SH-SY5Y (cell line): ENCODE results near the gene LMNB1.

Experiments
- GATA2 ChIP-seq: IDR thresholded peaks from 2 replicates; pipeline ENCODE4 v1.6.1; 2011; ENCODE audit warnings: mild to moderate bottlenecking, low read depth, low read length
- GATA3 ChIP-seq: IDR thresholded peaks from 2 replicates; pipeline ENCODE4 v1.6.1; 2011; ENCODE audit warnings: low read depth, mild to moderate bottlenecking, low read length, moderate library complexity

Gene LMNB1

GRCh38 chr5:126846344-126846743 is 69.4 kb downstream of the LMNB1 start:
- TF ChIP-seq GATA3, result no peak
- no peak for TF ChIP-seq GATA2

- TF ChIP-seq GATA2 (peak; percentile 78), GATA3 (no peak)
Measured at GRCh38 chr5:126846744-126847455, 70.0 kb downstream of the LMNB1 start.

DNA sequence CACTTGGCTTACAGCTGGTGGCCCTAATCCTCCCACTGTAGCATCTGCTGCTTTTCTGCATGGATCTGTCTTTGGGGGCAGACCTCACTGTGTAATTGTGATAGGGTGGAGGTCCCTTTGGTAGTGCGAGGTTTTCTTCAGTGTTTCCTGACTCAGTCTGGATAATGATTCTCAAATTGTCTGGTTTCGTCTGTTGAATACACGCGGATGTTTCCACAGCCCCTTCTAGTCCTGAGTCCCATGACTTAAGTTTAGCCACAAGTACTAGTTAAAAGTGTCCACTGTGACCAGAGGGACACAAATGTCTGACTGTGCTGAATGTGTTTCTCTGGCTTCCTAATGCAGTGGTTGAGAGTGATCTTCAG is 70.5 kb downstream of the LMNB1 start:
- TF ChIP-seq GATA3 (no peak), GATA2 (no peak)

DNA sequence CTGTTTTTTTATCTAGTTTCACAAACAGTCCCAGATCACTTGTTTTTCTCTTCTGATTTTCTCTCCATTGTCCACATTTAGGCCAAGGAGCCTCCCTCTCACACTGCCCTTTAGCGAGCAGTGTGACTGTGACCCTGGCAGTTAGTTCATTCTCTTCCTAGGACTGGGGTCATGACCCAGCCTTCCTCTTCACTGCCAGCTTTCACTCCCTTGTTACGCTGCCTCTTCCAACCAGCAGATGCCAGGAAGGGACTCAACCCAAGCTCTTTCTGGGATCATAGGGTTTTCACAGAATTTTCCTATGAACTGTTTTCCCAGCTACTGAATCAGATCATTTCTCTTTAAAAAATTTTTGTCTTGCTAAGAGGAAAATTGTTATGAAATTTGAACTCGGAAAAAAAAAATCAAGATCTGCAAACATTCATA is 70.9 kb downstream of the LMNB1 start:
- no peak for TF ChIP-seq GATA3

DNA sequence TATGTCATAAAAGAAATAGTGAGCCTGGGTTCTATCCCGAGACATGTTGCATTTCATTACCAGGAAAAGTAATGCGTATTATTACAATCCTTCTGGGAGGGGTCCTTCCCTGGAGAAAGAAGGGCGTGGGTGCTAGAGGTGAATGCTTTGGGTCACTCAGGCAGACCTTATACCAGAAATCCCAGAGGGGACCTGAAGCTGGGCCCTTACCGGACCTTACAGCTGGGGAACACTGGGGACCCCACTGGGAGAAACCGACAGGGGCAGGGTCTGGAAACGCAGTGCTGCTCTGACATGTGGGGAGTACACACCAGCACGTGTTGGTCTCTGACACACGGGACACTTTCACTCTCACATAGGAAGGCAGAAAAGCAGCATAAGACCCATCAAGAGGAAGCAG is 71.3 kb downstream of the LMNB1 start:
- TF ChIP-seq GATA2, result no peak
- no peak for TF ChIP-seq GATA3

DNA sequence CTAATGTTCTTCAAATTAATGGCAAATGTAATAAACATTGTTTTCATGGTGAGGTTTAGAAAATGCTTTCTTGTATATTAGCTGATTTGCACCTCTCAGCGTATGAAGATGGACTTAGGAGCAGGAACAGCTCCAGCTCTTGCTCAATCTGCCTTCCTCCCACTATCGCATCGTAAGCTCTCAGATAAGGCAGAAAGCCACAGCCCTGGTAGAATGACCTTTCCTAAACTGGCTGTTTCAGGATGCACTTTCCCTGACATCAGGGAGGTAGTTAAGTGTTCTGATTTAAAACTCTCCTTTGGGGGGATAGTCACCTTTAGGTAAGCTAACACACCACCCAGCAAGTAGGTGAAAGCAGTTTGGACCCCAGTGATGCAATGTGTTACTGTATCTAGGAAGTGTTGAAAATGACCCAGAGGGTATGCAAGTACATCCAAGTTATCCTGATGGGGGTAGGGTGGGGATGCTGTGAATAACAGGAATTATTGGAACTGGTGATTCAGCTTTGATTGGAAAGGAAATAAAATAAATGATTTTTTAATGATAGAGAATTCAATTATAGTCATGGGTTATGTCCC is 72.3 kb downstream of the LMNB1 start:
- no peak for TF ChIP-seq GATA2

DNA sequence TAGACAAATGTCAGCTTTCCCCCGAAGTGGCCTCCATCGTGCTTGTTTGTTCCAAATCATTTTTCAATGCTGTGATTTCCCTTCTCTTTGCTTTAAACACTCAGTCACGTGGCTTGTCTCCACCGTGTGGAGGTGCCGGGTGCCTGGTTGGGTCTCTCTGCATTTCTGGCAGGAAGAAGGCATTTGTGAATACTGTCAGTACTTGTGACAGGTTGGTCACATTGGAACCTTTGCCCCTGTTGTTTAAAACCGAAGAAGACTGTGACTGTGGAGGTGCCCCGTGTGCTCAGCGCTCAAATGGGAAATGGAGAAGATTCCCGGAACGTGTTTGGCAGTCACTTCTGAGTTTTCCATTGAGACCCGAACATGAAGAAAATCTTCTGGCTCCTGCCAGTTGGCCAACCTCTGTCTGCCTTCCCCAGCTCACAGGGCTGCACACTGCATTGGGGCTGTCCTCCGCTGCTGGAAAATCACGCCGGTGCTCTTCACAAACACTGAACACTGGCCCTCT is 74.6 kb downstream of the LMNB1 start:
- no peak for TF ChIP-seq GATA2
- no peak for TF ChIP-seq GATA3

DNA sequence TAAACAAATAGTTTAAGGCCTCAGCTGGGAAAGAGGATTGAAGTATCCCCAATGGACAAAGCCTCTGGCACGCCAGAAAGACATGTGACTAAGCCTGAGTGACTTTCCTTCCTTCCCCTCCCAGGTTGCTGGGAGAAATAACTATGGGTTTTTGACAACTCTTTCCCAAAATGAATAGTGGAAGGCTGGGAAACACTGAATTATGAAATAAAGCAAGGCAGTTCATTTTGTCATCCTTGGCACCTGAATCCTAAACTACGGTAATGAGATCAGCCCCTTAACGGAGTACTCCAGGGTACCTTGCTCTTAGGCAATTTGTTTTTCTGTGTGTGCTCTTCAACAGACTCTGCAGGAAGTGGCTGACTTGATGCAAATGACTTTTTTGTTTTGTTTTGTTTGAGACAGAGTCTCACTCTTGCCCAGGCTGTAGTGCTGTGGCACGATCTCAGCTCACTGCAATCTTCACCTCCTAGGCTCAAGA is 75.2 kb downstream of the LMNB1 start:
- TF ChIP-seq GATA3 (no peak), GATA2 (no peak)

DNA sequence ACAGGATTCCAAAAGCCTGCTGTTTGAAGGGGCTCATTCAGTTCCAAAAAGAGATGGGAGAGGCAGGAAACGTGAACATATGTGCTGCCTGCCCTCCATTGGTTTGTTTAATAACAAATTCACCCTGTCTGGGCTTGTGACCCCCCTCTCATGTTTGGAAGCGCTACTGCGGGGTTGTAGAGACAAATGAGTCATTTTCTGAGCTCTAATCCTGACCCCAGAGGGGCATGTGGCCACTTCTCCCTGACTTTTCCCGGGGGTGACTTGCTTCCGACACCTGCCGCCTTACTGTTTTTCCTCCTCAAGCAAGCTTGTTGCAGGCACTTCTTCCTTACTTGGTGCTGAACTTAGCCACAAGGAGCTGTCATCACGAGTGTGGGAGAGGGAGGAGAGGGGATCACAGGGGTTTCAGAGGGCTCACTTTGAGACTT is 75.9 kb downstream of the LMNB1 start:
- TF ChIP-seq GATA3 (no peak), GATA2 (no peak)

DNA sequence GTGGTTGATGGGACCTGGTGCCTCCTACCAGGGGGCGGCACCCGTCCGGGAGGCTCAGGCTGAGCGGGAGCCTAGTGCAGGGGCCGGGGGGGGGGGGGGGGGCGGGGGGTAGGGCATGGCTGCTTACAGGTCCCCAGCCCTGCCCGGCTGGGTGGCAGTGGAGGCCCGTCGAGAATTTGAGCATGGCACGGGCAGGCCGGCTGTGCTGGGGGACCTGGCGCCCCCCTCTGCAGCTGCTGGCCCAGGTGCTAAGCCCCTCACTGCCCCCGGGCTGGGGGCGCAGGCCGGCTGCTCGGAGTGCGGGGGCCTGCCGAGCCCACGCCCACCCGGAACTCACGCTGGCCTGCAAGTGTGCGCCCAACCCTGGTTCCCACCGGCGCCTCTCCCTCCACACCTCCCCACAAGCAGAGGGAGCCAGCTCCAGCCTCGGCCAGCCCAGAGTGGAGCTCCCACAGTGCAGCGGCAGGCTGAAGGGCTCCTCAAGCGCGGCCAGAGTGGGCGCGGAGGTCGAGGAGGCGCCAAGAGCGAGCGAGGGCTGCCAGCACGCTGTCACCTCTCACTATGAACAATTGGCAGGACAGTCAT is 77.7 kb downstream of the LMNB1 start:
- TF ChIP-seq GATA2, result no peak
- no peak for TF ChIP-seq GATA3

- TF ChIP-seq GATA2, result no peak
- no peak for TF ChIP-seq GATA3
Measured at GRCh38 chr5:126855266-126855665, 78.3 kb downstream of the LMNB1 start.

DNA sequence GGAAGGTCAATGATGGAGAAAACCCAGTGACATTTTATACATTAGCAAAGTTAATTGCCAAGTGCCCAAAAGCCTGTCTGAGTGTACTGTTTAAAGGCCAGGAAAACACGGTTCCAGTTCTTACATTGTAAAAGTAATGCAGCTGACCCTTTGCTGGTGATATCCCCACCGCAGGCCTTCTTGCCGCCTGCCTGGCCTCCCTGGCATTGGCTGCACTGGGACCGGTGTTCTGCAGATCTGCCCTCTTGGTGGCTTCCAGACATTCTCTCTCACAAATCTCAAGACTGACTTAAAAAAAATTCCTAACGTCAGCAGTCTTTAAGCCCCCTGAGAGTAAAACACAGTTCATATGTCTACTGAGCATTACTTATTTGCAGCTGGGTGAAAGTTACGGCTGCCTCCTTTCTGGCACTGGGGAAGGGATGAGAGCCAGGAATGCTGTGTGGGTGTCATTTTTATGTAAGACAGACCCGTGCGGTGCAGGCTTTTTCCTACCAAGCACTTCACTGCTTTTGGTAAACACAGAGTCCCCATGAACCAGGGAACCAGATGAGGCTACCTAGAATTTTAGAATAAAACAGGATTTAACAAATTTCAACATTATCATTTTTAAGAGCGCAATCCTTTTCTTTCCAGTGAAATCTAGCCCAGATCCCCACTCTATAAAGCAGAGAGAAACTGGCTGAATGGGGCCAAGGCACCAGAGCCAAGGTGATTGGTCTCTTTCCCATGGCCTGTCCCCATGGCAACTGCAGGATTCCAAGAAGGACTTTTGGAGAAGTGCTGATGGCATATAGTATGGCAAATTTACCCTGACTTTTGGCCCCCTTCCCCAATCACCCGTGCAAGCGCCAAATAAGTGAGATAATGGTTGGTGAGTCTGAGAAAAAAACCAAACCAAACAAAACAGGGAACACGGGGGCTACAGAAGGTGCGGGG is 80.8 kb downstream of the LMNB1 start:
- no peak for TF ChIP-seq GATA3
- TF ChIP-seq GATA2, result no peak

- TF ChIP-seq GATA3 (no peak), GATA2 (no peak)
Measured at GRCh38 chr5:126858441-126858840, 81.5 kb downstream of the LMNB1 start.

GRCh38 chr5:126863402-126863801 is 86.5 kb downstream of the LMNB1 start:
- TF ChIP-seq GATA3, result no peak
